Lower lobe of right lung (tissue), 2 donors: ENCODE data around the gene NOTUM. TPM values are rescaled to one million over a fixed set of nuclear protein-coding genes. Genes with fewer than 3 reads are reported as not detected.

ENCODE experiments used
- ATAC-seq, 2 donors: fragments of 200-7000 bp; cut with Tn5 transposase; one replicate each; pipeline ENCODE4 v1.9.1; 2020 to 2022; ENCODE audit warnings: mild to moderate bottlenecking in 2 of 2, moderate library complexity in 2 of 2
- DNase-seq: peaks from one replicate; pipeline ENCODE4 v3.0.0-alpha.2; 2020
- H3K27ac ChIP-seq: fragments of 200-600 bp; one replicate; pipeline ENCODE4 v1.8.0; 2022
- H3K27me3 ChIP-seq: fragments of 200-600 bp; one replicate; pipeline ENCODE4 v1.8.0; 2022; ENCODE audit warnings: low read depth
- H3K36me3 ChIP-seq: fragments of 200-600 bp; one replicate; pipeline ENCODE4 v1.8.0; 2022; ENCODE audit warnings: mild to moderate bottlenecking
- H3K4me1 ChIP-seq: fragments of 200-600 bp; one replicate; pipeline ENCODE4 v1.8.0; 2022
- H3K4me3 ChIP-seq: fragments of 200-600 bp; one replicate; pipeline ENCODE4 v1.8.0; 2022; ENCODE audit warnings: mild to moderate bottlenecking
- H3K9me3 ChIP-seq: fragments of 200-600 bp; one replicate; pipeline ENCODE4 v1.8.0; 2022
- intact Hi-C: fragments of 100-400 bp; cut with DNase I; formaldehyde crosslinking; loops from one replicate; pipeline ENCODE4 v1.11.0; 2022
- total RNA-seq: library from RNA; stranded (reverse); fragmentation: NEBNext Ultra II Directional; extraction: Animal tissue kit (Norgen Biotek cat#: 25700); gene quantifications from one replicate; pipeline ENCODE4 v1.2.1, GENCODE V29; 2021
- TF ChIP-seq, protein P1 (sequence below): fragments of 200-600 bp; IDR thresholded peaks from one replicate; pipeline ENCODE4 v1.8.0; 2022; ENCODE audit warnings: antibody characterized with exemption, mild to moderate bottlenecking
- donor health status: DM: no; HTN: yes; CAD: no; lungs with severe emphysema.

NOTUM gene
- total RNA-seq, 1 donor from 2014 or later = 4.4 TPM

DNA sequence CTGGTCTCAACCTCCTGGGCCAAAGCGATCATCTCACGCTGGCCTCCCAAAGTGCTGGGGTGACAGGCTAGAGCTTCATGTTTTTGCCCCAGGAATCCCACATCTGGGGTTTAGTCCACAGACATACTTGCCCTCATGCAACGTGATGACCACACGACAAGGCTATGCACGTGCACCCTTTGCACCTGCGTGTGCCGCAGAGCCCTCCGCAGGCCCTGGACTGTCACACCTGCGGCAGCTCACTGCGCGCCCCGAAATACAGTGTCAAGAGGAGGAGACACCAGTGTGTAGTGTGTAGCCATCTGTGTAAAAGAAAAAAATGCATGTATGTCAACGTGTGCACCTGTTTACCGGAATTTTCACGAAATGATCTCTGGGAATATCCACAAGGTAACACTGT is 10.5 kb downstream of the NOTUM start:
- DNase-seq (no peak), ATAC-seq (no peak)
- Histone ChIP-seq H3K36me3 (no peaks in the 10 kb centered on the region), H3K27me3 (no peaks in the 10 kb centered on the region), H3K9me3 (no peaks in the 10 kb centered on the region), H3K4me1 (no peaks in the 10 kb centered on the region), H3K4me3 (no peak overlapping the region), H3K27ac (no peak overlapping the region)
- intact Hi-C loops = no loop called here
- TF ChIP-seq, protein P1, sequence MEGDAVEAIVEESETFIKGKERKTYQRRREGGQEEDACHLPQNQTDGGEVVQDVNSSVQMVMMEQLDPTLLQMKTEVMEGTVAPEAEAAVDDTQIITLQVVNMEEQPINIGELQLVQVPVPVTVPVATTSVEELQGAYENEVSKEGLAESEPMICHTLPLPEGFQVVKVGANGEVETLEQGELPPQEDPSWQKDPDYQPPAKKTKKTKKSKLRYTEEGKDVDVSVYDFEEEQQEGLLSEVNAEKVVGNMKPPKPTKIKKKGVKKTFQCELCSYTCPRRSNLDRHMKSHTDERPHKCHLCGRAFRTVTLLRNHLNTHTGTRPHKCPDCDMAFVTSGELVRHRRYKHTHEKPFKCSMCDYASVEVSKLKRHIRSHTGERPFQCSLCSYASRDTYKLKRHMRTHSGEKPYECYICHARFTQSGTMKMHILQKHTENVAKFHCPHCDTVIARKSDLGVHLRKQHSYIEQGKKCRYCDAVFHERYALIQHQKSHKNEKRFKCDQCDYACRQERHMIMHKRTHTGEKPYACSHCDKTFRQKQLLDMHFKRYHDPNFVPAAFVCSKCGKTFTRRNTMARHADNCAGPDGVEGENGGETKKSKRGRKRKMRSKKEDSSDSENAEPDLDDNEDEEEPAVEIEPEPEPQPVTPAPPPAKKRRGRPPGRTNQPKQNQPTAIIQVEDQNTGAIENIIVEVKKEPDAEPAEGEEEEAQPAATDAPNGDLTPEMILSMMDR = no peak

DNA sequence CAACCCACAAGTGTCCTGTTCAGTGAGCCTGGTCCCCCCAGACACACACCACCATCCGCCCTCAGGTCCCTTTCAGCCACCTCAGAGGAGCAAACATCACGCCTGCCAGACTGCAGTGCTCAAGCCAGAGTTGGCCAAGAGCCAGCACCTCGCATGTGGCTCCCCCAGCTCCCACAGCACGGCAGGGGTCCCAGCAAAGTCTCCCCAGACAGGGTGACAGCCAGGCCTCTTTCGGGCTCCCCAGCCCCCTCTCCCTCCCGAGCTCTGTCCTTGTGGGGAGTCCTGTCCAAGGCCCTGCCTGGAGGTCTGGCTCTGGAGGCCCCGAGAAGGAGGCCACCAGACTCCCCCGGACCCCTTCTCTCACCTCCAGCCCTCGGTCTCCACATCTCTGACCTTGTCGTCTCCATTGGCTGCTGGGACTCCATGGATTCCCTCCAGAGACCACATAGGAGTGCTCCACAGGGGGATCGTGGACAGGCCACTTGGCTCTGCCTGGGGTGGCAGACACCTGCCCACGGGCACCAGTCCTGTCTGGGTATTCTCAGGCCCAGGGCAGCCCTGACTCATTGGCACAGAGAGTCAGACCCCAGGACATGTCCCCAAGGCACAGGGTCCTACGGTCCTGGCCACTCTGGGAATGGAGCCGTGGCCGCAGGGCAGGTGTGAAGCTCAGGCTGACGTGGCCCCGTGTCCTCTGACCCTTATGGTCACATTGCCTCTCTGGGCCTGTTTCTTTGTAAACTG is 12.2 kb downstream of the NOTUM start:
- ATAC-seq = no peak

DNA sequence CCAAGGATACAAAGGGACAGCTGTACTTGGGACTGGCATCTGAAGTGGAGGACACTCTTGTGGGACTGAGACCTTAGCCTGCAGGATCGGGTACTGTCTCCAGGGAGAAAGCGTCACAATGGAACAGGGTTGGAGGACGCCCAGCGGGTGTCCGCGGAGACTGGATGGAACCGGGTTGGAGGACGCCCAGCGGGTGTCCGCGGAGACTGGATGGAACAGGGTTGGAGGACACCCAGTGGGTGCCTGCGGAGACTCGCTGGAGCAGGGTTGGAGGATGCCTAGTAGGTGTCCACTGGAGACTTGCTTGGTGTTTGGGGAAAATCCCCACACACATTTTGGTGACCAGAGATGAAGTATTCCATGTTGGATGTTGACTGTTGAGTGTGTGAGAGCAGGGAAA is 13.8 kb downstream of the NOTUM start, which contains the start of gene MYADML2:
Gene MYADML2 (minus strand): TSS at position 45 of the 400 bp plus-strand sequence. CDS start 5,492 bp downstream, outside the sequence.
- Histone ChIP-seq H3K27ac (no peak within 1 kb of the TSS), H3K27me3 (peaks cover 11% of the 10 kb centered on the region), H3K4me1 (no peaks in the 10 kb centered on the region), H3K36me3 (no peaks in the 10 kb centered on the region), H3K9me3 (no peaks in the 10 kb centered on the region), H3K4me3 (no peak within 1 kb of the TSS)
- ATAC-seq = no peak
- no peak for DNase-seq
- intact Hi-C loops = no loop called here
- TF ChIP-seq, protein P1 = no peak

More for the DNA sequence above, 12.2 kb downstream of the NOTUM start:
- Histone ChIP-seq H3K9me3 (no peaks in the 10 kb centered on the region), H3K36me3 (no peaks in the 10 kb centered on the region), H3K4me3 (no peak overlapping the region), H3K27me3 (no peaks in the 10 kb centered on the region), H3K27ac (no peak overlapping the region), H3K4me1 (no peaks in the 10 kb centered on the region)
- DNase-seq = no peak
- intact Hi-C loops = no loop called here
- TF ChIP-seq, protein P1 = no peak

DNA sequence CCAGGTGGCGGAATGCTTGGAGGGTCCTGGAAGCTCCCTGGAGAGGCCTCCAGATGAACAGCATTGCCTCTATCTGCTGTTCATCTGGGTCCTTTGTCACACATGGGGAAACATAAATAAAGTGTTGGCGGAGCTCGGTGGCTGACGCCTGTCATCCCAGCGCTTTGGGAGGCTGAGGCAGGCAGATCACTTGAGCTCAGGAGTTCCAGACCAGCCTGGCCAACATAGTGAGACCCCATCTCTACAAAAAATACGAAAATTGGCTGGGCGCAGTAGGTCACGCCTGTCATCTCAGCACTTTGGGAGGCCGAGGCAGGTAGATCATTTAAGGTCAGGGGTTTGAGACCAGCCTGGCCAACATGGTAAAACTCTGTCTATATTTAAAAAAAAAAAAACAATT is 16.1 kb downstream of the NOTUM start:
- H3K4me3 ChIP-seq = no peak overlapping the region
- no peaks in the 10 kb centered on the region for H3K4me1 ChIP-seq
- ATAC-seq (no peak), DNase-seq (no peak)
- H3K36me3 ChIP-seq = no peaks in the 10 kb centered on the region
- H3K27me3 ChIP-seq = peaks cover 20% of the 10 kb centered on the region
- intact Hi-C loops = no loop called here
- TF ChIP-seq, protein P1 = no peak
- no peak overlapping the region for H3K27ac ChIP-seq
- H3K9me3 ChIP-seq = no peaks in the 10 kb centered on the region

DNA sequence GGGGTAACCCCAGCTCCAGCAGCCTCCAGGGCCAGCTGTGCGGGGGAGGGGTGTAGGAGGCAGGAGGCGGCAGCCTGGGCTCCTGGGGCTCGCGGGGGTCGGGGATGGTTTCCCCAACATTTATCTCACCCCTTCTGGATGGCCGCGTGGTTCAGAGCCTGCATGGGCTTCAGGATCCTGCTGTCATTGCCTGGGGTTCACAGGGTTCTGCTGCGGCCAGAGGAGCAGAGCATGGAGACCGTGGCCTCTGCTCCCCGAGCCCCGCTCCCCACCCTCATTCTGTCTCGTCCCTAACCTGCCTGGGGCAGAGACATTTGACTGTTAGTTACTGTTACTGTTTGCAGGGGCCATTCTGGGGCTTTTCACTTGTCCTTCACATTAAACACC is 18.8 kb downstream of the NOTUM start:
- H3K27ac ChIP-seq = no peak overlapping the region
- intact Hi-C loops = no loop called here
- TF ChIP-seq, protein P1 = no peak
- ATAC-seq (no peak), DNase-seq (no peak)
- peaks cover 20% of the 10 kb centered on the region for H3K27me3 ChIP-seq
- H3K4me1 ChIP-seq = no peaks in the 10 kb centered on the region
- no peaks in the 10 kb centered on the region for H3K36me3 ChIP-seq
- H3K9me3 ChIP-seq = no peaks in the 10 kb centered on the region
- no peak overlapping the region for H3K4me3 ChIP-seq
